HCT116 (cell line): ENCODE data around the gene HIVEP1. TPM values are rescaled to one million over a fixed set of nuclear protein-coding genes. Genes with fewer than 3 reads are reported as not detected.

Experiments
- ATAC-seq: fragments of 200-7000 bp; cut with Tn5 transposase; 2 replicates; pipeline ENCODE4 v1.9.1; 2020; ENCODE audit warnings: mild to moderate bottlenecking, moderate library complexity
- BruUV-seq: library from RNA; stranded (reverse); fragments of 400-500 nt; replicated peaks from 2 replicates; lab custom pipeline; 2021; lab: Mats Ljungman, UMichigan
- CTCF ChIA-PET: fragments of 300-600 bp; sonication (Branson Sonifier 250); formaldehyde crosslinking; loops from one replicate; lab custom pipeline; 2021; ENCODE audit warnings: antibody characterized with exemption; lab: Charles Lee
- POLR2A ChIA-PET: fragments of 300-600, 350-600 bp; sonication (Branson Sonifier 250); formaldehyde crosslinking; loops from one replicate; lab custom pipeline; 2021; ENCODE audit warnings: antibody characterized with exemption; lab: Charles Lee
- RAD21 ChIA-PET, 2 experiments: fragments of 300-600 bp; sonication (Branson Sonifier 250); formaldehyde crosslinking; loops; one replicate each; lab custom pipeline; 2023; ENCODE audit warnings: low total read pairs in 2 of 2; ENCODE audit not compliant: uncharacterized antibody in 2 of 2, unreplicated experiment in 2 of 2, low non-redundant PET in 1 of 2; lab: Charles Lee
- DNase-seq: peaks from one replicate; pipeline ENCODE4 v3.0.0-alpha.2; 2010; ENCODE audit warnings: low read depth, low spot score
- H2AFZ ChIP-seq: fragments of 200-600 bp; shearing (Covaris generic), sonication (generic); 2 replicates; pipeline ENCODE4 v1.6.1; 2017; ENCODE audit warnings: low read depth, mixed run types, mixed read lengths, antibody characterized with exemption, low read length; ENCODE audit not compliant: poor library complexity, severe bottlenecking
- H3K27ac ChIP-seq: 2 replicates; pipeline ENCODE4 v1.5.1; 2012; ENCODE audit warnings: low read depth, low read length
- H3K27me3 ChIP-seq: fragments of 200-600 bp; sonication (generic); 2 replicates; pipeline ENCODE4 v1.6.1; 2016; ENCODE audit warnings: mixed run types, low read length, mixed read lengths; ENCODE audit not compliant: insufficient read depth
- H3K36me3 ChIP-seq, 2 experiments: fragments of 200-500 bp in 1 of 2; fragments of 200-600 bp in 1 of 2; sonication (Bioruptor generic) in 1 of 2; sonication (generic) in 1 of 2; 2 replicates each; pipeline versions ENCODE4 v1.5.1 to v1.6.1; 2014 to 2016; ENCODE audit warnings: low read length in 2 of 2, inconsistent platforms in 1 of 2, mixed read lengths in 1 of 2, mixed run types in 1 of 2; ENCODE audit not compliant: insufficient read depth in 2 of 2, control insufficient read depth in 1 of 2
- H3K4me1 ChIP-seq, 2 experiments: fragments of 200-600 bp in 1 of 2; sonication (generic) in 1 of 2; 2 replicates each; pipeline versions ENCODE4 v1.5.1 to v1.6.1; 2012 to 2017; ENCODE audit warnings: low read length in 2 of 2, inconsistent platforms in 1 of 2, mild to moderate bottlenecking in 1 of 2, mixed read lengths in 1 of 2, mixed run types in 1 of 2, moderate library complexity in 1 of 2; ENCODE audit not compliant: insufficient read depth in 2 of 2, control insufficient read depth in 1 of 2
- H3K4me2 ChIP-seq: fragments of 200-600 bp; sonication (generic); 2 replicates; pipeline ENCODE4 v1.6.1; 2017; ENCODE audit warnings: mixed run types, low read length, mixed read lengths
- H3K4me3 ChIP-seq, 2 experiments: fragments of 200-600 bp in 1 of 2; sonication (generic) in 1 of 2; replicated peaks in 1 of 2; 2 replicates each; pipeline ENCODE4 v1.5.1; 2011 to 2016; ENCODE audit warnings: low read length in 2 of 2, control low read depth in 1 of 2, low read depth in 1 of 2, mild to moderate bottlenecking in 1 of 2, mixed read lengths in 1 of 2, mixed run types in 1 of 2
- H3K79me2 ChIP-seq: fragments of 200-600 bp; sonication (generic); 2 replicates; pipeline ENCODE4 v1.6.1; 2017; ENCODE audit warnings: mild to moderate bottlenecking, mixed run types, low read length, moderate library complexity, mixed read lengths; ENCODE audit not compliant: insufficient read depth
- H3K9ac ChIP-seq: fragments of 200-600 bp; sonication (generic); 2 replicates; pipeline ENCODE4 v1.6.1; 2016; ENCODE audit warnings: low read length, mixed read lengths
- H3K9me2 ChIP-seq: fragments of 200-600 bp; sonication (generic), shearing (Covaris generic); 2 replicates; pipeline ENCODE4 v1.6.1; 2017; ENCODE audit warnings: mixed run types, mild to moderate bottlenecking, moderate library complexity; ENCODE audit not compliant: insufficient read depth
- H3K9me3 ChIP-seq, 2 experiments: fragments of 200-500 bp in 1 of 2; fragments of 200-600 bp in 1 of 2; sonication (Bioruptor generic) in 1 of 2; sonication (generic) in 1 of 2; 2 replicates each; pipeline ENCODE4 v1.6.1; 2014 to 2017; ENCODE audit warnings: low read length in 2 of 2, mixed read lengths in 2 of 2, inconsistent platforms in 1 of 2, low read depth in 1 of 2, mild to moderate bottlenecking in 1 of 2, mixed run types in 1 of 2, moderate library complexity in 1 of 2; ENCODE audit not compliant: control insufficient read depth in 1 of 2, insufficient read depth in 1 of 2
- H4K20me1 ChIP-seq: fragments of 200-600 bp; sonication (generic), shearing (Covaris generic); 2 replicates; pipeline ENCODE4 v1.6.1; 2017; ENCODE audit warnings: mixed run types, mild to moderate bottlenecking, moderate library complexity; ENCODE audit not compliant: insufficient read depth
- CBX3 ChIP-seq: IDR thresholded peaks from 2 replicates; pipeline ENCODE4 v1.6.1; 2012; ENCODE audit warnings: low read depth
- EGR1 ChIP-seq: IDR thresholded peaks from 2 replicates; pipeline ENCODE4 v1.6.1; 2012; ENCODE audit warnings: low read depth
- ELF1 ChIP-seq: IDR thresholded peaks from 2 replicates; pipeline ENCODE4 v1.6.1; 2012; ENCODE audit warnings: low read depth, borderline replicate concordance
- EZH2phosphoT487 ChIP-seq: fragments of 200-600 bp; IDR thresholded peaks from 2 replicates; pipeline ENCODE4 v1.6.1; 2018; ENCODE audit warnings: antibody characterized with exemption, borderline replicate concordance
- FOSL1 ChIP-seq: IDR thresholded peaks from 2 replicates; pipeline ENCODE4 v1.6.1; 2012; ENCODE audit warnings: low read depth
- POLR2A ChIP-seq: IDR thresholded peaks from 2 replicates; pipeline ENCODE4 v1.7.0; 2011; ENCODE audit warnings: borderline replicate concordance; ENCODE audit not compliant: insufficient read depth, insufficient read length; ENCODE audit errors: extremely low read depth
- POLR2AphosphoS5 ChIP-seq: IDR thresholded peaks from 2 replicates; pipeline ENCODE4 v1.6.1; 2011; ENCODE audit warnings: mild to moderate bottlenecking, low read depth, low read length, moderate library complexity
- SIN3A ChIP-seq: IDR thresholded peaks from 2 replicates; pipeline ENCODE4 v1.6.1; 2012; ENCODE audit warnings: low read depth
- SP1 ChIP-seq: IDR thresholded peaks from 2 replicates; pipeline ENCODE4 v1.6.1; 2012; ENCODE audit warnings: low read depth
- SRF ChIP-seq: IDR thresholded peaks from 2 replicates; pipeline ENCODE4 v1.6.1; 2012; ENCODE audit warnings: low read depth
- YY1 ChIP-seq: IDR thresholded peaks from 2 replicates; pipeline ENCODE4 v1.6.1; 2011; ENCODE audit warnings: low read length, low read depth, moderate library complexity, mild to moderate bottlenecking; ENCODE audit not compliant: insufficient replicate concordance; ENCODE audit errors: extremely low read depth
- ZBTB33 ChIP-seq: IDR thresholded peaks from 2 replicates; pipeline ENCODE4 v1.6.1; 2011; ENCODE audit warnings: mild to moderate bottlenecking, low read length, moderate library complexity; ENCODE audit not compliant: insufficient replicate concordance; ENCODE audit errors: extremely low read depth
- ZFX ChIP-seq: fragments of 450-650 bp; IDR thresholded peaks from 2 replicates; pipeline ENCODE4 v1.6.1; 2017
- ZNF274 ChIP-seq: fragments of 200-500 bp; sonication (Bioruptor generic); IDR thresholded peaks from 2 replicates; pipeline ENCODE4 v1.6.1; 2014; ENCODE audit warnings: mild to moderate bottlenecking, low read depth, low read length, inconsistent platforms
- intact Hi-C: fragments of 100-400 bp; cut with micrococcal nuclease; formaldehyde crosslinking; loops from 2 replicates; pipeline ENCODE4 v1.10.0; 2022
- total RNA-seq: library from RNA; stranded (reverse); gene quantifications from one replicate; pipeline ENCODE4 v1.2.1, GENCODE V29; 2021; ENCODE audit not compliant: unreplicated experiment
- TF ChIP-seq, protein P1 (sequence below): IDR thresholded peaks from 2 replicates; pipeline ENCODE4 v1.6.1; 2012
- TF ChIP-seq, protein P2 (sequence below), 3 experiments: fragments of 200-600 bp in 1 of 3; sonication (generic) in 1 of 3; IDR thresholded peaks in 2 of 3; conservative IDR thresholded peaks in 1 of 3; 2 replicates each; pipeline ENCODE4 v1.5.1; 2012 to 2017; ENCODE audit warnings: low read depth in 2 of 3, low read length in 2 of 3, antibody characterized with exemption in 1 of 3, borderline replicate concordance in 1 of 3, control low read depth in 1 of 3, mild to moderate bottlenecking in 1 of 3, mixed read lengths in 1 of 3, mixed run types in 1 of 3, moderate library complexity in 1 of 3; ENCODE audit not compliant: insufficient read depth in 1 of 3

HIVEP1 gene
- total RNA-seq, 1 experiment from 2014 or later, result 11.2 TPM

GRCh38 chr6:12096342-12096741 is 84.2 kb downstream of the HIVEP1 start:
- RAD21 ChIA-PET, result no interaction called here
- no TSS peak for BruUV-seq
- no peak overlapping the region for H3K9ac ChIP-seq
- no peak overlapping the region for H3K4me2 ChIP-seq
- no peaks in the 10 kb centered on the region for H3K9me3 ChIP-seq
- H3K27me3 ChIP-seq, result no peaks in the 10 kb centered on the region
- no peaks in the 10 kb centered on the region for H4K20me1 ChIP-seq
- H3K36me3 ChIP-seq, result no peaks in the 10 kb centered on the region
- H3K9me2 ChIP-seq, result no peaks in the 10 kb centered on the region
- TF ChIP-seq POLR2AphosphoS5 (no peak), ELF1 (no peak), EGR1 (no peak), EZH2phosphoT487 (no peak), ZNF274 (no peak), SP1 (no peak), SIN3A (no peak), FOSL1 (no peak), CBX3 (no peak), YY1 (no peak), POLR2A (no peak), SRF (no peak), ZBTB33 (no peak), ZFX (no peak)
- TF ChIP-seq, protein P1, sequence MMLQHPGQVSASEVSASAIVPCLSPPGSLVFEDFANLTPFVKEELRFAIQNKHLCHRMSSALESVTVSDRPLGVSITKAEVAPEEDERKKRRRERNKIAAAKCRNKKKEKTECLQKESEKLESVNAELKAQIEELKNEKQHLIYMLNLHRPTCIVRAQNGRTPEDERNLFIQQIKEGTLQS, result no peak
- TF ChIP-seq, protein P2, sequence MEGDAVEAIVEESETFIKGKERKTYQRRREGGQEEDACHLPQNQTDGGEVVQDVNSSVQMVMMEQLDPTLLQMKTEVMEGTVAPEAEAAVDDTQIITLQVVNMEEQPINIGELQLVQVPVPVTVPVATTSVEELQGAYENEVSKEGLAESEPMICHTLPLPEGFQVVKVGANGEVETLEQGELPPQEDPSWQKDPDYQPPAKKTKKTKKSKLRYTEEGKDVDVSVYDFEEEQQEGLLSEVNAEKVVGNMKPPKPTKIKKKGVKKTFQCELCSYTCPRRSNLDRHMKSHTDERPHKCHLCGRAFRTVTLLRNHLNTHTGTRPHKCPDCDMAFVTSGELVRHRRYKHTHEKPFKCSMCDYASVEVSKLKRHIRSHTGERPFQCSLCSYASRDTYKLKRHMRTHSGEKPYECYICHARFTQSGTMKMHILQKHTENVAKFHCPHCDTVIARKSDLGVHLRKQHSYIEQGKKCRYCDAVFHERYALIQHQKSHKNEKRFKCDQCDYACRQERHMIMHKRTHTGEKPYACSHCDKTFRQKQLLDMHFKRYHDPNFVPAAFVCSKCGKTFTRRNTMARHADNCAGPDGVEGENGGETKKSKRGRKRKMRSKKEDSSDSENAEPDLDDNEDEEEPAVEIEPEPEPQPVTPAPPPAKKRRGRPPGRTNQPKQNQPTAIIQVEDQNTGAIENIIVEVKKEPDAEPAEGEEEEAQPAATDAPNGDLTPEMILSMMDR (IDR thresholded peaks at IDR 0.05 in 2 of 3, conservative IDR thresholded peaks at IDR 0.05 in 1 of 3; ENCODE audit: borderline replicate concordance in 1 of 3, insufficient read depth in 1 of 3, low read depth in 2 of 3, low read length in 2 of 3), result no peak
- H3K79me2 ChIP-seq, result no peaks in the 10 kb centered on the region
- no peak overlapping the region for H3K27ac ChIP-seq
- intact Hi-C loops, result no loop called here
- ATAC-seq (no peak), DNase-seq (no peak)
- no peaks in the 10 kb centered on the region for H3K4me1 ChIP-seq
- CTCF ChIA-PET, result no interaction called here
- POLR2A ChIA-PET, result no interaction called here
- no peak overlapping the region for H3K4me3 ChIP-seq
- no peak overlapping the region for H2AFZ ChIP-seq
